Right ventricle myocardium inferior (tissue), 1 donor: ENCODE data around the gene IL20RA. TPM values are rescaled to one million over a fixed set of nuclear protein-coding genes. Genes with fewer than 3 reads are reported as not detected.
"Not testable (repeated sequence)": the region's sequence is repeated elsewhere in the genome, so short reads cannot be mapped to it uniquely, and the experiment has no call there.

Experiments
- ATAC-seq: fragments of 200-7000 bp; cut with Tn5 transposase; one replicate; pipeline ENCODE4 v1.9.1; 2020; ENCODE audit warnings: mild to moderate bottlenecking, moderate library complexity
- DNase-seq: peaks from one replicate; pipeline ENCODE4 v3.0.0; 2021; ENCODE audit errors: missing footprints
- intact Hi-C: fragments of 100-400 bp; cut with DNase I; formaldehyde crosslinking; loops from one replicate; pipeline ENCODE4 v1.11.0; 2022
- total RNA-seq: library from RNA; stranded (reverse); fragmentation: NEBNext Ultra II Directional; extraction: Animal tissue kit (Norgen Biotek cat#: 25700); gene quantifications from one replicate; pipeline ENCODE4 v1.2.1, GENCODE V29; 2021
- donor health status: DM: no; HTN: yes; CAD: no; lungs with severe emphysema.

The IL20RA gene
- total RNA-seq, 1 donor from 2014 or later: 6.7 TPM

DNA sequence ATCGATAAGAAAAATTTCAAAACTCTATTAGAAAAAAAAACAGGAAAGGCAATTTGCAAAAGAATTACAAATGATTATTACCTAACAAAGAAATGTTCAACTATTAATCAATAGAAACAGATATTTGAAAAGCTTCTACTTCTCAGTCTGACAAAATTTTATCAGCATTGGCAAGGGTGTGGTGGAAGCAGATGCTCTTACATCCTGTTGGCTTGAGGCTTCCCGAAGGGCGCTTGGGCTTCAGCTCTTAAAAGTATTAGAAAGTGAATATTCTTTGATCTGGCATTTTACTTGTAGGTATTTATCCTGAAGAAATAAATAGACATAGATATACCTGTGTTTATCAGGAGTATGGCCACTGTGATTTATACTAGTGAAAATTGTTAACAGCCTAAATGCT is 84.0 kb downstream of the IL20RA start:
- ATAC-seq (no peak), DNase-seq (no peak)
- intact Hi-C loops: loop anchor here (10.0 kb wide), 1 partner anchor 244 kb away; no protein-coding TSS in a partner anchor

DNA sequence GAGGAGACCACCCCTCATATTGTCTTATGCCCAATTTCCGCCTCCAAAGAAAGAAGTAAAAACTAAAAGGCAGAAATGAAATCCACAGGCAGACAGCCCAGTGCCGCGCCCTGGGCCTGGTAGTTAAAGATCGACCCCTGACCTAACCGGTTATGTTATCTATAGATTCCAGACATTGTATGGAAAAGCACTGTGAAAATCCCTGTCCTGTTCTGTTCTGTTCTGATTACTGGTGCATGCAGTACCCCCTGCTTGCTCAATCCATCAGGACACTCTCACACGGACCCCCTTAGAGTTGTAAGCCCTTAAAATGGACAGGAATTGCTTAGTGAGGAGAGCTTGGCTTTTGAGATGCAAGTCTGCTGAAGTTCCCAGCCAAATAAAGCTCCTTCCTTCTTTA is 84.8 kb downstream of the IL20RA start:
- not testable (repeated sequence) for ATAC-seq, DNase-seq
- intact Hi-C loops: loop anchor here (10.0 kb wide), 1 partner anchor 245 kb away; no protein-coding TSS in a partner anchor

- intact Hi-C loops: no loop called here
- ATAC-seq (no peak), DNase-seq (no peak)
Measured at GRCh38 chr6:136959471-136959891, 85.3 kb downstream of the IL20RA start.

GRCh38 chr6:136958168-136958567 is 86.6 kb downstream of the IL20RA start:
- ATAC-seq: no peak
- intact Hi-C loops: no loop called here
- DNase-seq: no peak

DNA sequence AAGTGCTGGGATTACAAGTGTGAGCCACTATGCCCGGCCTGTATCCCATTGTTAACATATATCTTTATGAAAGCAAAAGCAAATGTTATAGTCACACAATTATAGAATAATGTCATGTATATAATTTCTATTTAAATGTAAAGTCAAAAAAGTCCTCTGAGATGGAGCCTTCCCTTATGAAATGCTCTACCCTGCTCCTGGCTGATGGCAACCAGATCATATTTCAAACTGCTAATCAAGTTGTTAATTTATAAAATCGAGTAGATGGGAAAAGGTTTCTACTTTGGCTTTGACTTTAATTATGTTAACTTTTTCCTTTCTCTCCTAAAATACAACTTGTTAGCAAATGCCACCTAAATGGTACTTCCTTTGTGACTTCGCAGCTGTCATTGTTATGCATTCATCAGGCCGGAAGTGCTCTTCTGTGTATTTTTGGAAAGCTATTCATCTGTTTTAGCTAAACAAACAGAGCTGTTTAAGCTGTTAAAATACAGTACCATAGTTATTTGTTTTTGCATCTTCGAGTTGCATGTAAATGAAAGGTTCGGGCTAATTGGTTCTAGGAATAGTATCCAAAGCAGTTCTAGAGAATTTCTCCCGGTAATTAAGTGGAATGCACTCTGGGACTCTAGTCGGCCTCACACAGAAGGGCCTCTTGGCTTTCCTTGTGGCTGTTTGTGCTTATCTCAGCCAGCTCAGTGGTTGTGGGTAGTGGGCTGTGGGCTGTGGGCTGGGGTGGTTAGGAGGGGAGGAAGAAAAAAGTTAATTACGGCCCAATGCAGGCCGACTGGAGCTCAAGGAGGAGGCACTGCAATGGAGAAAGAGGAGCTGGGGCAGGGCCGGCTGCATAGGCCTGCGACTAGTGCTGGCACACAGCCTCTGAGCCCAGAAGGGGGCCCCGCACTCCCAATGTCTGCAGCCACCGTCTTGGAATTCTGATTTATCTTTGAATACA is 87.9 kb downstream of the IL20RA start:
- intact Hi-C loops: no loop called here
- DNase-seq (no peak), ATAC-seq (no peak)

DNA sequence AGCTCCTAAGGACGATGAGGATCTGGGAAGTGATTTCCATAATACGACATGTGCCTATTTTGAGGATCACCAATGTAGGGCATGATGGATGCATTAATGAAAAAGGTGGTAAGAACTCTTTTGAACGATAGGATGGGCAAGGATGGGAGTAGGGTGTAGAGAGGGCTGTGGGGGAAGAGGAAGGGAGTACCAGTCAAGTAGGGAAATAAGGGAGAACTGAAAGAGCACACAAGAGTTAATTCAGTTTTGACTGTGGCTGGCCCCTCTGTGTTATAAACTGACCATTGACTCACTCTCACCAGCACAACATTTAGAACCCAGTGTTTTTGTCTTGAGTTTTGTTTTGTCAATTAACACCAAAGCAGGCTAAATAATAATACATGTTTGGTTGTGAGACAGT is 89.6 kb downstream of the IL20RA start:
- intact Hi-C loops: no loop called here
- DNase-seq (no peak), ATAC-seq (no peak)

GRCh38 chr6:136952714-136953260 is 92.0 kb downstream of the IL20RA start:
- intact Hi-C loops: no loop called here
- no peak for ATAC-seq
- DNase-seq: no peak

DNA sequence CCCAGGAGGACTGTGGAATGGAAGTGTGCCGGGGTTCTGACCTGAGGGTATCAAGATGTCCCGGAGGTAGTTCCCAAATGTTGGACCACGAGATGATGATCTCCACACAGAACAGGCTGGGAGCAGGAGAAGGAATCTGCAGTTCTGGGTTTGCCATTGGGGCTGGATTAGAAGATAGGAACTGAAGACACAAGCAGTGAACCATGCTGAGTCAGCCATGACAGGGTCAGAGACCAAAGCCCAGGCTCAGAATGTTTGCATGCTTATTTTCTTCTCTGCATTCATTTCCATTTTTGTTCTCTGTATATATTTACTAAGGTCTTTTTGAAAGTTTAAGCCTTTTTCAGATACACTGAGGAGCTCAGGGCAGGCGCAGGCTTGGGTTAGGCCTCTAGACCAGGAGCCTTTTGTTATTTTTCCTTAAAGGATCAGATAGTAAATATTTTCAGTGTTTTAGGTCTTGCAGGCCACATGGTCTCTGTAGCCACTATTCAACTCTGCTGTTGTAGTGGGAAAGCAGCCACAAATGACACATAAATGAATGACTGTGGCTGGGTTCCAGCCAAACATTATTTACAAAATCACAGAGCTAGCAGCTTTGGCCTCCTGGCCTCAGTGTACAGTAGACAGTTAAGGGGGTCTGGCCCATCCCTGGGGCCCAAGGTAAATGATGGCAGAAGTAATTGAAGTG is 94.2 kb downstream of the IL20RA start:
- intact Hi-C loops: no loop called here
- no peak for DNase-seq
- no peak for ATAC-seq

Other genes starting within 250 kb of the IL20RA start
- gene PEX7, start 222.4 kb downstream of the IL20RA start, total RNA-seq: 11.7 TPM
- not detected for gene SLC35D3, start 122.7 kb downstream of the IL20RA start, total RNA-seq
- not detected for gene IL22RA2, start 128.7 kb upstream of the IL20RA start, total RNA-seq
- gene IFNGR1, start 174.4 kb upstream of the IL20RA start, total RNA-seq: 103 TPM